Fibroblast of lung (primary cell): ENCODE results near the gene HHEX. TPM values are rescaled to one million over a fixed set of nuclear protein-coding genes. Genes with fewer than 3 reads are reported as not detected.

Experiments
- DNase-seq, 2 donors: peaks; one replicate each; pipeline versions ENCODE4 v3.0.0 to v3.0.0-alpha.2; 2010; ENCODE audit warnings: low read depth in 2 of 2
- H2AFZ ChIP-seq: 2 replicates; pipeline ENCODE4 v1.5.1; 2012; ENCODE audit warnings: low read length, control low read depth, inconsistent platforms
- H3K27ac ChIP-seq: 2 replicates; pipeline ENCODE4 v1.5.1; 2011; ENCODE audit warnings: low read length, control low read depth; ENCODE audit not compliant: insufficient read depth
- H3K27me3 ChIP-seq: 2 replicates; pipeline ENCODE4 v1.5.1; 2011; ENCODE audit warnings: mild to moderate bottlenecking, low read length; ENCODE audit not compliant: control insufficient read depth, insufficient read depth
- H3K36me3 ChIP-seq: 2 replicates; pipeline ENCODE4 v1.5.1; 2011; ENCODE audit warnings: low read length; ENCODE audit not compliant: control insufficient read depth, insufficient read depth
- H3K4me1 ChIP-seq: 2 replicates; pipeline ENCODE4 v1.5.1; 2011; ENCODE audit warnings: low read length; ENCODE audit not compliant: control insufficient read depth, insufficient read depth; ENCODE audit errors: extremely low read depth
- H3K4me2 ChIP-seq: 2 replicates; pipeline ENCODE4 v1.5.1; 2011; ENCODE audit warnings: low read length, control low read depth; ENCODE audit not compliant: insufficient read depth; ENCODE audit errors: extremely low read depth
- H3K4me3 ChIP-seq, 4 experiments: fragments of 200-600 bp in 1 of 4; sonication (generic) in 1 of 4; replicated peaks in 1 of 4; 2 replicates each; pipeline ENCODE4 v1.5.1; 2011 to 2016; ENCODE audit warnings: low read length in 4 of 4, low read depth in 3 of 4, mild to moderate bottlenecking in 3 of 4, control low read depth in 2 of 4, inconsistent platforms in 1 of 4, mixed read lengths in 1 of 4; ENCODE audit not compliant: insufficient read depth in 1 of 4; ENCODE audit errors: control extremely low read depth in 1 of 4
- H3K79me2 ChIP-seq: 2 replicates; pipeline ENCODE4 v1.5.1; 2012; ENCODE audit warnings: mild to moderate bottlenecking, low read length, inconsistent platforms; ENCODE audit not compliant: control insufficient read depth, insufficient read depth
- H3K9ac ChIP-seq: 2 replicates; pipeline ENCODE4 v1.5.1; 2011; ENCODE audit warnings: mild to moderate bottlenecking, low read length, control low read depth; ENCODE audit not compliant: insufficient read depth
- H3K9me3 ChIP-seq: 2 replicates; pipeline ENCODE4 v1.5.1; 2012; ENCODE audit warnings: low read depth, low read length; ENCODE audit not compliant: control insufficient read depth, insufficient read depth
- H4K20me1 ChIP-seq: 2 replicates; pipeline ENCODE4 v1.5.1; 2011; ENCODE audit warnings: low read length; ENCODE audit not compliant: control insufficient read depth, insufficient read depth; ENCODE audit errors: extremely low read depth
- CTCF ChIP-seq, 2 donors: IDR thresholded peaks in 1 of 2; conservative IDR thresholded peaks in 1 of 2; 1 replicate in 1 of 2; 2 replicates in 1 of 2; pipeline ENCODE4 v1.5.1; 2011 to 2012; ENCODE audit warnings: low read length in 2 of 2, control low read depth in 1 of 2, inconsistent platforms in 1 of 2, low read depth in 1 of 2, mild to moderate bottlenecking in 1 of 2
- EZH2 ChIP-seq: IDR thresholded peaks from 2 replicates; pipeline ENCODE4 v1.5.1; 2012; ENCODE audit warnings: low read length, control low read depth, mild to moderate bottlenecking; ENCODE audit errors: missing control alignments
- polyA plus RNA-seq, 2 donors: library from polyadenylated mRNA; depleted of rRNA in 1 of 2; stranded (reverse) in 1 of 2; unstranded in 1 of 2; fragments of >200 nt; gene quantifications; 2 replicates each; pipeline ENCODE4 v1.2.1, GENCODE V29; 2011 to 2012; ENCODE audit warnings: missing spikeins in 1 of 2
- total RNA-seq: library from RNA; depleted of rRNA; stranded (reverse); fragments of >200 nt; gene quantifications from 2 replicates; pipeline ENCODE4 v1.2.1, GENCODE V29; 2014

Gene HHEX
- total and polyA plus RNA-seq, 2 donors (not counting 1 experiment from before 2014, with no cell fraction given): 2.9 to 3.5 TPM

GRCh38 chr10:92727141-92727540 lies 37.4 kb downstream of the HHEX start:
- no peaks in the 10 kb centered on the region for H3K4me1 ChIP-seq
- no peaks in the 10 kb centered on the region for H4K20me1 ChIP-seq
- H3K9me3 ChIP-seq: no peaks in the 10 kb centered on the region
- H3K4me2 ChIP-seq: no peak overlapping the region
- TF ChIP-seq EZH2 (no peak), CTCF (conservative IDR thresholded peaks at IDR 0.05 in 1 of 2, IDR thresholded peaks at IDR 0.05 in 1 of 2; ENCODE audit: low read depth in 1 of 2, low read length in 2 of 2) (no peak)
- H3K4me3 ChIP-seq: no peak overlapping the region
- no peaks in the 10 kb centered on the region for H3K36me3 ChIP-seq
- no peak overlapping the region for H2AFZ ChIP-seq
- no peak for DNase-seq
- no peak overlapping the region for H3K27ac ChIP-seq
- H3K27me3 ChIP-seq: peaks cover 3% of the 10 kb centered on the region
- no peak overlapping the region for H3K9ac ChIP-seq
- H3K79me2 ChIP-seq: no peaks in the 10 kb centered on the region

- no peak overlapping the region for H3K4me3 ChIP-seq
- H4K20me1 ChIP-seq: no peaks in the 10 kb centered on the region
- no peak for DNase-seq
- no peak overlapping the region for H3K4me2 ChIP-seq
- H3K4me1 ChIP-seq: no peaks in the 10 kb centered on the region
- TF ChIP-seq EZH2 (no peak), CTCF (conservative IDR thresholded peaks at IDR 0.05 in 1 of 2, IDR thresholded peaks at IDR 0.05 in 1 of 2; ENCODE audit: low read depth in 1 of 2, low read length in 2 of 2) (no peak)
- H3K9me3 ChIP-seq: no peaks in the 10 kb centered on the region
- no peaks in the 10 kb centered on the region for H3K36me3 ChIP-seq
- no peak overlapping the region for H3K27ac ChIP-seq
- no peak overlapping the region for H3K9ac ChIP-seq
- peaks cover 3% of the 10 kb centered on the region for H3K27me3 ChIP-seq
- no peak overlapping the region for H2AFZ ChIP-seq
- H3K79me2 ChIP-seq: no peaks in the 10 kb centered on the region
Measured at GRCh38 chr10:92727550-92727949, 37.8 kb downstream of the HHEX start.

GRCh38 chr10:92729886-92730285 lies 40.1 kb downstream of the HHEX start:
- Histone ChIP-seq H3K4me2 (no peak overlapping the region), H3K4me3 (no peak overlapping the region), H3K9me3 (no peaks in the 10 kb centered on the region), H4K20me1 (no peaks in the 10 kb centered on the region), H3K27ac (no peak overlapping the region), H2AFZ (no peak overlapping the region), H3K4me1 (no peaks in the 10 kb centered on the region), H3K79me2 (no peaks in the 10 kb centered on the region), H3K36me3 (no peaks in the 10 kb centered on the region), H3K9ac (no peak overlapping the region), H3K27me3 (no peaks in the 10 kb centered on the region)
- DNase-seq: no peak
- no peak for TF ChIP-seq CTCF (conservative IDR thresholded peaks at IDR 0.05 in 1 of 2, IDR thresholded peaks at IDR 0.05 in 1 of 2; ENCODE audit: low read depth in 1 of 2, low read length in 2 of 2)
- no peak for TF ChIP-seq EZH2
